T-helper 2 cell treated with Interferon-gamma antibody and Interleukin-4, amounts not matched to agents 5 μg/mL and 100 μg/mL, for 36 hours (primary cell): ENCODE data around the gene FAAH2.

ENCODE experiments used
- DNase-seq: peaks from one replicate; pipeline ENCODE4 v3.0.0; 2021; ENCODE audit warnings: low spot score
- H3K27ac Mint-ChIP-seq: one replicate; pipeline ENCODE4 v1.8.0; 2021; ENCODE audit warnings: mild to moderate bottlenecking, mixed read lengths
- H3K27me3 Mint-ChIP-seq: one replicate; pipeline ENCODE4 v1.8.0; 2021; ENCODE audit warnings: low read depth, mixed read lengths
- H3K36me3 Mint-ChIP-seq: one replicate; pipeline ENCODE4 v1.8.0; 2021; ENCODE audit warnings: low read depth, mixed read lengths
- H3K4me1 Mint-ChIP-seq: one replicate; pipeline ENCODE4 v1.8.0; 2021; ENCODE audit warnings: low read depth, mixed read lengths
- H3K4me3 Mint-ChIP-seq: one replicate; pipeline ENCODE4 v1.8.0; 2022; ENCODE audit warnings: mild to moderate bottlenecking, moderate library complexity, mixed read lengths
- H3K9me3 Mint-ChIP-seq: one replicate; pipeline ENCODE4 v1.8.0; 2021; ENCODE audit warnings: mixed read lengths

FAAH2 gene

DNA sequence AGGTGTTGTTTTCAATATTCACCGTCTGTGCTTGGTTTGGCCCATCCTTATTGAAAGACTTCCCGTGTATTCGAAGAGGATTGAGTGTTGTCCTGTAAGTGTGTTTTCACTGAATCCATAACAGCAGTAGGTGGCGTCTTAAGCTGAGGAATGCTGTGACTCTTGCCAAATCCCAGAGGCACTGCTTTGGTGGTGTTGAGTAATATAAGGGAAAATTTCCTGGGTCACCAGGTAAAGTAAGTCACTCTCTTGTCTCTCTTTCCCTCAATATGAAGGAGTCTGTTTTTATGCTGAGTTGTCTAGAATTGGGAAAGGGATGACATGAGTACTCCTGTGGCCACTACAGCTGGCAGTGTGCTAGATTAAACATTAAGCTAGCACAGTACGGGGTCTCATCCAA is 158.6 kb downstream of the FAAH2 start:
- Mint-ChIP-seq H3K4me1 (no peaks in the 10 kb centered on the region), H3K4me3 (no peak overlapping the region), H3K27me3 (no peaks in the 10 kb centered on the region), H3K27ac (no peak overlapping the region), H3K9me3 (peaks cover 6% of the 10 kb centered on the region), H3K36me3 (no peaks in the 10 kb centered on the region)
- no peak for DNase-seq

DNA sequence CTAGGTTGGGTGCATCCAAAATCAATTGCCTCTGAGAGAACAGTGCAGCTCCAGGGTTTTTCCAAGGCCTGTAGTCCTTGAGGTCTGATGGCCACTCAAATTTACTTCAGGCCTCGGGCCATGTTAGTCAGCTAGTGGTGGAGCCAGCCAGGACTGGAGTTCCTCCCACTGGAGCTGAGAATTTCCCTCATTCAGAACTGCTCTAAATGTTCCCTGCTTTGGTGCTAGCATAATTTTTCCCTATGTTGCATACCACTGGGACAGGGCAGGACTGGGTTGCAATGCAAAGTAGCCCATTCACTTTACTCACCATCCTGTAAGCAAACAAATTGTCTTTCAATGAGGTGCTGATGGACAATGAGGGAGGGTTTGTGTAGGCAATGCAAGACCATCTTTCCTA is 159.3 kb downstream of the FAAH2 start:
- H3K27ac Mint-ChIP-seq = no peak overlapping the region
- no peak for DNase-seq
- no peak overlapping the region for H3K4me3 Mint-ChIP-seq
- no peaks in the 10 kb centered on the region for H3K27me3 Mint-ChIP-seq
- H3K36me3 Mint-ChIP-seq = no peaks in the 10 kb centered on the region
- H3K9me3 Mint-ChIP-seq = peaks cover 6% of the 10 kb centered on the region
- no peaks in the 10 kb centered on the region for H3K4me1 Mint-ChIP-seq

DNA sequence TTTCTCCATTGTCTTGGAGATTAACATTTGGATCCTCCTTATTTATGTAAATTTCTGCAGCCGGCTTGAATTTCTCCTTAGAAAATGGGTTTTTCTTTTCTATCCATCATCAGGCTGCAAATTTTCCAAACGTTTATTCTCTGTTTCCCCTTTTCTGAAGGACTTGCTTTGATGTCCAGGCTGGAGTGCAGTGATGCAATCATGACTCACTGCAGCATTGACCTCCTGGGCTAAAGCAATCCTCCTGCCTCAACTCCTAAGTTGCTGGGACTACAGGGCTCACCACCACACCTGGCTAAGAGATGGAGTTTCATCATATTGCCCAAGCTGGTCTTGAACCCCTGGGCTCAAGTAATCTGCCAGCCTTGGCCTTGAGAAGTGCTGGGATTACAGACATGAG is 161.3 kb downstream of the FAAH2 start:
- Mint-ChIP-seq H3K9me3 (no peaks in the 10 kb centered on the region), H3K27ac (no peak overlapping the region), H3K36me3 (no peaks in the 10 kb centered on the region), H3K4me1 (no peaks in the 10 kb centered on the region), H3K4me3 (no peak overlapping the region), H3K27me3 (no peaks in the 10 kb centered on the region)
- no peak for DNase-seq

DNA sequence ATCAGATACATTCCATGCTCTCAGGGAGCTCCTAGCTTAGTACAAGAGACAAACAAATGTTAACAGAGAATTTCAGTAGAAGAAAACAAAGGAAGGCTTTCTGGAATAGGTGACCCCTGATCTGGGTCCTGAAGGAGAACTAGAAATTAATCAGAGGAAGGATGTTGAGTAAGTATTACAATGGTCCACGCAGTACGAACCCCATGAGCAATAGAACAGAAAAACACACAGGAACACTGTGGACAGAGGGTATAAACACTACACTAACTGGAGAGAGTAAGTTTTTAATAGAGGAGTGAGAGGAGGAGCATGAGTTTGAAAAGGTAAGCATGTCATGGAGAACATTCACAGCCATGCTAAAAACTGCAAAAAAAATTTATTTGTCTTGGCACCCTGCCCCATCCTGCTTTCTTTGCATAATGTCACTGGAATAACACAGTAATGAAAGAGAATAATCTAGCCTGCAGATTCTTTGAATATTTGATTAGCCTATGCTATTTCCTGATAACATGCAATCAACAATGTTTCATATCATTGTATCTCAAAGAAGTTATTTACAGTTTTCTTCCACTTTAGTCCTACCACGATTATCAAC is 165.0 kb downstream of the FAAH2 start:
- H3K36me3 Mint-ChIP-seq = no peaks in the 10 kb centered on the region
- no peaks in the 10 kb centered on the region for H3K9me3 Mint-ChIP-seq
- H3K27ac Mint-ChIP-seq = no peak overlapping the region
- no peaks in the 10 kb centered on the region for H3K27me3 Mint-ChIP-seq
- no peak overlapping the region for H3K4me3 Mint-ChIP-seq
- no peak for DNase-seq
- peaks cover 2% of the 10 kb centered on the region for H3K4me1 Mint-ChIP-seq

DNA sequence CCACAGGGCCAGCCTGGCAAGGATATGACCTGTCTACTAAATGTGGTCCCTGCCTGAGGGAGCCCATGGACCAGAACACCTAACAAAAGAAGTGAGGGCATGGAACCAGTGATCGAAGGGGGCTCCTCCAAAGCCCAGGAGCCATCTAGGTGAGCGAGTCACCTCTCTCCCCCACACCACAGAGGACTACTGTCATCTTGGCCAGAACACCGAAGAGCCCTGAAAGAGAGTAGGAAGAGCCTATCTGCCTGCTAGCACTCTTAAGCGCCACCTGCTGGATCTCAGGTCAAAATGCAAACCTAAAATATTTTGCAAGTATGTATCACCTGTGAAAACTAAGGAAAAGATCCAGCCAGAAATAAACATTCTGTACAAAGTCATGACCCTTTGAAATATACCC is 167.4 kb downstream of the FAAH2 start:
- H3K4me3 Mint-ChIP-seq = no peak overlapping the region
- H3K27ac Mint-ChIP-seq = no peak overlapping the region
- peak; percentile 4 for DNase-seq
- peaks cover 2% of the 10 kb centered on the region for H3K4me1 Mint-ChIP-seq
- H3K9me3 Mint-ChIP-seq = no peaks in the 10 kb centered on the region
- H3K36me3 Mint-ChIP-seq = no peaks in the 10 kb centered on the region
- H3K27me3 Mint-ChIP-seq = no peaks in the 10 kb centered on the region

DNA sequence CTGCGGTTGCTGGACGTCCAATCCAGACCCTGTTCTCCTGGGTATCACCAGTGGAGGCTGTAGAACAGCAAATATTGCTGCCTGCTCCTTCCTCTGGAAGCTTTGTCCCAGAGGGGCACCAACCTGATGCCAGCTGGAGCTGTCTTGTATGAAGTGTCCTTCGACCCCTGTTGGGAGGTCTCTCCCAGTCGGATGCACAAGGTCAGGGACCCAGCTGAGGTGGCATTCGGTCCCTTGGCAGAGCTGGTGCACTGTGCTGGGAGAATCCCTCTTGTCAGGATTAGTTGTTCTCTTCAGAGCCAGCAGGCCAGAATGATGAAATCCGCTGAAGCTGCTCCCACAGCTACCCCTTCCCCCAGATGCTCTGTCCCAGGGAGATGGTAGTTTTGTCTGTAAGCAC is 195.0 kb downstream of the FAAH2 start:
- Mint-ChIP-seq H3K27me3 (no peaks in the 10 kb centered on the region), H3K4me1 (no peaks in the 10 kb centered on the region), H3K9me3 (peaks cover 6% of the 10 kb centered on the region), H3K27ac (no peak overlapping the region), H3K36me3 (no peaks in the 10 kb centered on the region), H3K4me3 (no peak overlapping the region)
- no peak for DNase-seq

DNA sequence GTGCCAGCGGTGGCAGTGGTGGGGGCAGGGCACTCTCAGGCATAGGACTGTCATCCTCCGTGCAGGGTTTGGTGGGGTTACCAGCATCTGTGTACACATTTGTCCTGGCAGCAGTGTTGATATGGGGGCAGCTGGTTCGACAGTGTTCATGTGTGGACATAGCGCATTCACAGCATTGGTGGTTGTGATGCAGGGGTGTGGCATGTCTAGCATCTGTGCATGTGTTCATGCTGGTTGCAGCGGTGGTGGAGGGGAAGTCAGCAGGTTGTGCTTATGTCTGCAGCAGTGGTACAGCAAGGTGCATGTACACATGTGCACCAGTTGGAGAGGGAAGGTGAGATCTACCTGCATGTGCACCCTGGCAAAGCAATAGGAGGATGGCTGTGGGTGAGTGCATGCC is 230.0 kb downstream of the FAAH2 start:
- Mint-ChIP-seq H3K9me3 (no peaks in the 10 kb centered on the region), H3K36me3 (no peaks in the 10 kb centered on the region), H3K4me3 (no peak overlapping the region), H3K27me3 (no peaks in the 10 kb centered on the region), H3K4me1 (no peaks in the 10 kb centered on the region), H3K27ac (no peak overlapping the region)
- DNase-seq = no peak

DNA sequence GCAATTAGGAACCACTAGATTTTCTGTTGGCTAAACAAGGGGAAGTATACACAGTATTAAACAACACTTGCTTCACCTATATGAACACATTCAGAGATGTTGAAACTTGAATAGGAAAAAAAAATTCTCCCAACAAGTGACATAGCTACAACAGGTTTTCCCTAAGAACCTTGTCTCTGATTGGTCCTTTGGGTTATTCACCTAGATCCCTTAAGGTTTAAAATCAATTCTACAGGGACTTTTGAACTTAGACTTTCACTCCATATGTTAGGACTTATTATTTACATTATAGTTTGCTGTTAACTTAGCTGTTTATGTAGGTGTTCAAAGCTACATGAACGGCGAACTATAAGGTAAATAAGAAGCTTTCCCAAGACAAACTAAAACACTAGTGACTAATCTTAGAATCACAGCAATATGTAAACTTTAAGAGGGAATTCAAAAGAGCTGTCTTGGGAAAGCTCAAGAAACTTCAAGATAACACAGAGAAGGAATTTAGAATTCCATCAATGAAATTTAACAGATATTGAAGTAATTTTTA is 233.1 kb downstream of the FAAH2 start:
- no peak overlapping the region for H3K4me3 Mint-ChIP-seq
- H3K27ac Mint-ChIP-seq = no peak overlapping the region
- H3K9me3 Mint-ChIP-seq = no peaks in the 10 kb centered on the region
- DNase-seq = no peak
- H3K36me3 Mint-ChIP-seq = no peaks in the 10 kb centered on the region
- H3K27me3 Mint-ChIP-seq = no peaks in the 10 kb centered on the region
- no peaks in the 10 kb centered on the region for H3K4me1 Mint-ChIP-seq

DNA sequence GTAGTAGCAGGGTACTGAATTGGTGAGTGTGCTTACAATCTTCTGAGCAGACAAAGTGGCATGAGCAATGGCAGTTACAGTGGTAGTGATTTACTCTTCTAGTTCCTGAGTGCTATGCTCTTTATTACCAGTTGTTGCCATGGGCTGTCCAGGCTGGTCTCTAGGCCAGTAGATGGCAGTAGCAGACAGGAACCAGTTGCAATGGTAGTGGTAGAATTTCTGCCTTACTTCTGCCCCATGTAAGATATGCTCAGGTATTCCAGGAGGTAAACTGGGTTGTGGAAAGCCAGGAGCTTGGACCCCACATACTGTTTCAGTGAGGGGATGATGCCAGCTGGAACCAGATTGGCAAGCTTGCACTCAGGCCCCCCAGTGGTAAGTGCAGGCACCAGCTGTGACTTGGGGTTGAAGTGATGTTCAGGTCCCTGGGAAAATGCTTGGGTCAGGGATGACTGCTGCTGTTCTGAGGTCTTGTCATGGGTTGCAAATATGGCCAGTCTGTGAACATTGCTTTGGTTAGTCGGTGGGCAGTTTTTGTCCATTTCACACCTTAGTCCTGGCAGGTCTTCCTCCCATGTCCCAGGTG is 242.3 kb downstream of the FAAH2 start:
- Mint-ChIP-seq H3K4me3 (no peak overlapping the region), H3K9me3 (no peaks in the 10 kb centered on the region), H3K36me3 (no peaks in the 10 kb centered on the region), H3K27me3 (no peaks in the 10 kb centered on the region), H3K27ac (no peak overlapping the region), H3K4me1 (no peaks in the 10 kb centered on the region)
- DNase-seq = no peak
